Measurements from ENCODE around the gene LYRM4.

Gene LYRM4

DNA sequence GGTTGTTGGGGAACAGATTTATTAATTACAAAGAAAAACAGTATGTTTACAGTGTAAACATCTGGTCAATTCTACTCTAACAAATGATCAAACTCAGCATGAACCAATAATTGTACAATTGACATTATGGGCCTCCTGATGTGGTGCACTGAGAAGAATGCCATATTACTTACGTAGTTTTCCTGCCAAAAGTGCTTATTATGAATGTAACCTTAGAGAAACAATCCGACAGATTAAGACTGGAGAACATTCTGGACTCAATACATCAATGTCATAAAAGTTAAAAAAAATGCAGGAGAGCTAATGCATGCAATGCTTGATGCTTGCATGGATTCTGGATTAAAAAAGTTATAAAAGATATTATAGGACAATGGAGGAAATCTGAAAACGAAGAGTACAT, 69.0 kb downstream of the LYRM4 start:
- no peak for TF ChIP-seq TAF1 (IDR thresholded peaks at IDR 0.05; ENCODE audit: borderline replicate concordance, insufficient read depth, low read length)
- no peak for TF ChIP-seq SIN3A (IDR thresholded peaks at IDR 0.05; ENCODE audit: borderline replicate concordance, insufficient read depth, low read length)
- TF ChIP-seq FOXP2 (optimal IDR thresholded peaks at IDR 0.05; ENCODE audit: borderline replicate concordance, extremely low read depth, extremely low read length, insufficient read depth) = no peak
- TF ChIP-seq, protein P1, sequence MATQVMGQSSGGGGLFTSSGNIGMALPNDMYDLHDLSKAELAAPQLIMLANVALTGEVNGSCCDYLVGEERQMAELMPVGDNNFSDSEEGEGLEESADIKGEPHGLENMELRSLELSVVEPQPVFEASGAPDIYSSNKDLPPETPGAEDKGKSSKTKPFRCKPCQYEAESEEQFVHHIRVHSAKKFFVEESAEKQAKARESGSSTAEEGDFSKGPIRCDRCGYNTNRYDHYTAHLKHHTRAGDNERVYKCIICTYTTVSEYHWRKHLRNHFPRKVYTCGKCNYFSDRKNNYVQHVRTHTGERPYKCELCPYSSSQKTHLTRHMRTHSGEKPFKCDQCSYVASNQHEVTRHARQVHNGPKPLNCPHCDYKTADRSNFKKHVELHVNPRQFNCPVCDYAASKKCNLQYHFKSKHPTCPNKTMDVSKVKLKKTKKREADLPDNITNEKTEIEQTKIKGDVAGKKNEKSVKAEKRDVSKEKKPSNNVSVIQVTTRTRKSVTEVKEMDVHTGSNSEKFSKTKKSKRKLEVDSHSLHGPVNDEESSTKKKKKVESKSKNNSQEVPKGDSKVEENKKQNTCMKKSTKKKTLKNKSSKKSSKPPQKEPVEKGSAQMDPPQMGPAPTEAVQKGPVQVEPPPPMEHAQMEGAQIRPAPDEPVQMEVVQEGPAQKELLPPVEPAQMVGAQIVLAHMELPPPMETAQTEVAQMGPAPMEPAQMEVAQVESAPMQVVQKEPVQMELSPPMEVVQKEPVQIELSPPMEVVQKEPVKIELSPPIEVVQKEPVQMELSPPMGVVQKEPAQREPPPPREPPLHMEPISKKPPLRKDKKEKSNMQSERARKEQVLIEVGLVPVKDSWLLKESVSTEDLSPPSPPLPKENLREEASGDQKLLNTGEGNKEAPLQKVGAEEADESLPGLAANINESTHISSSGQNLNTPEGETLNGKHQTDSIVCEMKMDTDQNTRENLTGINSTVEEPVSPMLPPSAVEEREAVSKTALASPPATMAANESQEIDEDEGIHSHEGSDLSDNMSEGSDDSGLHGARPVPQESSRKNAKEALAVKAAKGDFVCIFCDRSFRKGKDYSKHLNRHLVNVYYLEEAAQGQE (IDR thresholded peaks at IDR 0.05; ENCODE audit: insufficient read depth in 1 of 2, low read depth in 2 of 2, low read length in 2 of 2) = no peak
- no peak for TF ChIP-seq POLR2AphosphoS5 (IDR thresholded peaks at IDR 0.05; ENCODE audit: low read depth, low read length)

DNA sequence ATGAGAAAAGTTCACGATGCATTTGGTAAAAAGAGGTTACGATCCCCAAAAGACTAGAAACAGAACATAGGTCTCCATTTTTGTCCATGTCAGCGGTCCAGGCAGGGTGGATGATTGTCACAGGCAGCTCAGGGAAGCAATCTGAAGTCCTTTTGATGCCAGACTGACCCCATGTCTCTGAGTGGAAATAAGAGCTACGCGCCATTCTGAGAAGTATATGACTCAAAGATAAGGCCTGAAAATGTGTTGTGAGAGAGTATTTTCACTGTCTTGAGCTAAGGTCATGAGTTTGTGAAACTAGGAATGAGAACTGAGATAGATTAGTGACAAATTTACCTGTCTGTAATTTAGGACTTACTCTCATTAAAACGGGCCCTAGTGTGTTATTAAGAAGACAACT, 69.5 kb downstream of the LYRM4 start:
- TF ChIP-seq, protein P1 (IDR thresholded peaks at IDR 0.05; ENCODE audit: insufficient read depth in 1 of 2, low read depth in 2 of 2, low read length in 2 of 2) = no peak
- TF ChIP-seq SIN3A (IDR thresholded peaks at IDR 0.05; ENCODE audit: borderline replicate concordance, insufficient read depth, low read length) = no peak
- no peak for TF ChIP-seq POLR2AphosphoS5 (IDR thresholded peaks at IDR 0.05; ENCODE audit: low read depth, low read length)
- TF ChIP-seq FOXP2 (optimal IDR thresholded peaks at IDR 0.05; ENCODE audit: borderline replicate concordance, extremely low read depth, extremely low read length, insufficient read depth) = no peak
- TF ChIP-seq TAF1 (IDR thresholded peaks at IDR 0.05; ENCODE audit: borderline replicate concordance, insufficient read depth, low read length) = no peak

DNA sequence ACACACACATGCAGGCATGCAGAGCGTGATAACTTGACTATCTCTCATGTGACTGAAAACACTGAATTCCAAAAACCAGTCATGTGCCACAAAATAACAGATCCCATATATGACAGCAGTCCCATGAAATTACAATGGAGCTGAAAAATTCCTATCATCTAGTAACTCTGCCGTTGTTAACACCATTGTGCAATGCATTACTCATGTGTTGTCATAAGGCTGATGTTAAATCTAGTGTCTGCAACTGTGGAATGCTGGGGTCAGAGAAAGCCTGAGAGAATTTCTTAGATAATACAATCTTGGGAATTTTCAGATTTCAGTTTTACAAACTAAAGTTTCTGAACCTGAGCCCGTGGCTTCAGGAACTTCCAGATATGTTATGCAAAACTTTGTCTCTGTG, 70.2 kb downstream of the LYRM4 start:
- TF ChIP-seq SIN3A (IDR thresholded peaks at IDR 0.05; ENCODE audit: borderline replicate concordance, insufficient read depth, low read length) = no peak
- no peak for TF ChIP-seq FOXP2 (optimal IDR thresholded peaks at IDR 0.05; ENCODE audit: borderline replicate concordance, extremely low read depth, extremely low read length, insufficient read depth)
- TF ChIP-seq, protein P1 (IDR thresholded peaks at IDR 0.05; ENCODE audit: insufficient read depth in 1 of 2, low read depth in 2 of 2, low read length in 2 of 2) = no peak
- no peak for TF ChIP-seq POLR2AphosphoS5 (IDR thresholded peaks at IDR 0.05; ENCODE audit: low read depth, low read length)
- TF ChIP-seq TAF1 (IDR thresholded peaks at IDR 0.05; ENCODE audit: borderline replicate concordance, insufficient read depth, low read length) = no peak

DNA sequence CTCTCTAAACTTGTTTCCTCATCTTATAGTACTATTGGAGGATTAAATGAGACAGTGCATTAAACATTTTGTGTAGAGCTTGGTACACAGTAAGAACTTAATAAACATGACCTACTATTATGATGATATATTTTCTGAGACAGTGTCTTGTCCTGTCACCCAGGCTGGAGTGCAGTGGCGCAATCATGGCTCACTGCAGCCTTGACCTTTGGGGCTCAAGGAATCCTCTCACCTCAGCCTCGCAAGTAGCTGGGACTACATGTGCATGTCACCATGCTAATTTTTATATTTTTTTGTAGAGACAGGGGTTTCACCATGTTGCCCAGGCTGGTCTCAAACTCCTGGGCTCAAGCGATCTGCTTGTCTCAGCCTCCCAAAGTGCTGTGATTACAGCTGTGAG, 72.1 kb downstream of the LYRM4 start:
- TF ChIP-seq FOXP2 (optimal IDR thresholded peaks at IDR 0.05; ENCODE audit: borderline replicate concordance, extremely low read depth, extremely low read length, insufficient read depth) = no peak
- no peak for TF ChIP-seq SIN3A (IDR thresholded peaks at IDR 0.05; ENCODE audit: borderline replicate concordance, insufficient read depth, low read length)
- TF ChIP-seq TAF1 (IDR thresholded peaks at IDR 0.05; ENCODE audit: borderline replicate concordance, insufficient read depth, low read length) = no peak
- TF ChIP-seq POLR2AphosphoS5 (IDR thresholded peaks at IDR 0.05; ENCODE audit: low read depth, low read length) = no peak
- TF ChIP-seq, protein P1 (IDR thresholded peaks at IDR 0.05; ENCODE audit: insufficient read depth in 1 of 2, low read depth in 2 of 2, low read length in 2 of 2) = no peak

DNA sequence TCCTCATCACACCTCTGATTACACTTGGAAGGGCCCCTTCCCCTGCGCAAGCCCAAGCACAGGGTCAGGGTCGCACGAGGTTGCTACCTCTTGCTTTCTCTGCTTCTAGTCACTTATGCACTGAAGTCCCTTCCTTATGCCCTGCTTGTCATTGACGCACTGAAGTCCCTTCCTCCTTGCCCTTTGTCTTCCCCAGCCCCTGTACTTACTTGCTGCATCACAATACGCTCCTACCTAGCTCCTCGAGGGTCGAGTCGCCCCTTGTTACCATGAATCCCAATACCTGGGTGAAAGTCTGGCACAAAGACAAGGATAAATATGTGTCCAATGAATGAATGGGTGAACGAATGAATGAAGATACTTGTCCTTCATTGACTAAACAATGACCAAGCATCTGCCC, 75.9 kb downstream of the LYRM4 start:
- TF ChIP-seq FOXP2 (optimal IDR thresholded peaks at IDR 0.05; ENCODE audit: borderline replicate concordance, extremely low read depth, extremely low read length, insufficient read depth) = no peak
- TF ChIP-seq, protein P1 (IDR thresholded peaks at IDR 0.05; ENCODE audit: insufficient read depth in 1 of 2, low read depth in 2 of 2, low read length in 2 of 2) = no peak
- no peak for TF ChIP-seq SIN3A (IDR thresholded peaks at IDR 0.05; ENCODE audit: borderline replicate concordance, insufficient read depth, low read length)
- no peak for TF ChIP-seq POLR2AphosphoS5 (IDR thresholded peaks at IDR 0.05; ENCODE audit: low read depth, low read length)
- no peak for TF ChIP-seq TAF1 (IDR thresholded peaks at IDR 0.05; ENCODE audit: borderline replicate concordance, insufficient read depth, low read length)
